Transverse colon (tissue), 4 donors: ENCODE data around the gene MTMR3. TPM values are rescaled to one million over a fixed set of nuclear protein-coding genes. Genes with fewer than 3 reads are reported as not detected.

Experiments used
- DNase-seq: peaks from one replicate; pipeline ENCODE4 v3.0.0-alpha.2; 2019
- H3K27ac ChIP-seq, 4 donors: fragments of 200-600 bp; sonication (generic); 2 replicates each; pipeline ENCODE4 v1.5.1; 2016 to 2018; ENCODE audit warnings: inconsistent platforms in 4 of 4
- H3K27me3 ChIP-seq: fragments of 200-600 bp; sonication (generic); 2 replicates; pipeline ENCODE4 v1.5.1; 2017; ENCODE audit warnings: inconsistent platforms
- H3K36me3 ChIP-seq, 4 donors: fragments of 200-600 bp; sonication (generic); 2 replicates each; pipeline ENCODE4 v1.5.1; 2017 to 2019; ENCODE audit warnings: inconsistent platforms in 4 of 4
- H3K4me1 ChIP-seq, 4 donors: fragments of 200-600 bp; sonication (generic); 2 replicates each; pipeline ENCODE4 v1.5.1; 2017 to 2020; ENCODE audit warnings: inconsistent platforms in 4 of 4
- H3K4me3 ChIP-seq, 4 donors: fragments of 200-600 bp; sonication (generic); 1 replicate in 1 of 4; 2 replicates in 3 of 4; pipeline versions ENCODE4 v1.5.1 to v1.6.1; 2017 to 2019; ENCODE audit warnings: inconsistent platforms in 4 of 4
- H3K9me3 ChIP-seq, 2 donors: fragments of 200-600 bp; sonication (generic); 2 replicates each; pipeline ENCODE4 v1.5.1; 2017 to 2019; ENCODE audit warnings: inconsistent platforms in 2 of 2
- CTCF ChIP-seq, 5 experiments: fragments of 200-600 bp in 3 of 5; fragments of 450-650 bp in 2 of 5; sonication (generic) in 3 of 5; IDR thresholded peaks; 1 replicate in 2 of 5; 2 replicates in 3 of 5; pipeline ENCODE4 v1.5.1; 2016 to 2017; ENCODE audit warnings: antibody characterized with exemption in 5 of 5, inconsistent platforms in 3 of 5, mild to moderate bottlenecking in 2 of 5, moderate library complexity in 1 of 5
- EP300 ChIP-seq: sonication (generic); formaldehyde crosslinking; IDR thresholded peaks from one replicate; pipeline ENCODE4 v1.6.1; 2017; ENCODE audit warnings: antibody characterized with exemption, low read depth
- POLR2A ChIP-seq: fragments of 450-650 bp; IDR thresholded peaks from one replicate; pipeline ENCODE4 v1.6.1; 2016; ENCODE audit warnings: antibody characterized with exemption, mild to moderate bottlenecking, moderate library complexity
- POLR2AphosphoS5 ChIP-seq, 3 donors: sonication (generic); formaldehyde crosslinking; IDR thresholded peaks; one replicate each; pipeline ENCODE4 v1.6.1; 2016; ENCODE audit warnings: antibody characterized with exemption in 3 of 3
- WGBS, 2 donors: methylation state at CpG; one replicate each; pipeline ENCODE4 v1.1.5; 2018; ENCODE audit warnings: low coverage in 1 of 2; 5-methylcytosine and 5-hydroxymethylcytosine counted together
- in situ Hi-C, 4 donors: fragments of 200-750 bp; cut with MboI; loops; one replicate each; pipeline versions ENCODE4 v1.15.0 to v1.15.1; 2017; ENCODE audit warnings: low sequenced_read_pairs in 3 of 4, low pct_ligation_motif_present in 1 of 4, low pct_unique_long_range_greater_than_20kb in 1 of 4
- intact Hi-C: fragments of 100-400 bp; cut with DNase I; formaldehyde crosslinking; loops from one replicate; pipeline ENCODE4 v1.15.1; 2023; ENCODE audit warnings: low total_unique reads
- total RNA-seq, 4 donors: library from RNA; depleted of rRNA; stranded (reverse); fragments of >200 nt; gene quantifications; one replicate each; pipeline ENCODE4 v1.1.0, GENCODE V29; 2016

Gene MTMR3
- total RNA-seq, 4 donors from 2014 or later, result 52.5 to 92.7 (median 70.2) TPM

DNA sequence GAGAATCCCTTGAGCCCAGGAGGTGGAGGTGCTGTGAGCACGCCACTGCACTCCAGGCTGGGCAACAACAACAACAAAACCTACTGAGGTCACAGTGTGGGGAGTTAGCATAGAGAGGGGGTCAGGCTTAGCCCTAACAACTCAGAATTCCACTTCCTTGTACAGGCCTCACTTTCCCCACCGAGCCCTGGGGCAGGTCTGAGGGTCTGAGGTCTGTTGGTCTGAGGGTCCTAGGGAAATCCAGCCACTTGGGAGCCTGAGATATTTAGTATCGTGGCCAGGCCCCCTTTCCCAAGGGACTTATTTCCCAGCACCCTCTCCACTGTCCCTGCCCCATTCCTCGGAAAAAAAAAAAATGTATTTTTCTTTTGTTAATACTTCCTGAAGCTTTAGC, 162.5 kb downstream of the MTMR3 start:
- WGBS, 2 donors, result 80 to 100% methylated on average over 1 to 4 of the region's 4 CpGs
- no peak overlapping the region for H3K4me3 ChIP-seq
- no peak for DNase-seq
- peak overlapping the region in 1 of 4 donors; percentile 64 for H3K27ac ChIP-seq
- in situ Hi-C loops (no loop called here), intact Hi-C loops (no loop called here)
- H3K36me3 ChIP-seq, result no peaks in the 10 kb centered on the region
- H3K9me3 ChIP-seq, result no peaks in the 10 kb centered on the region
- peaks cover 0 to 30% (median 12%) of the 10 kb centered on the region in 4 donors for H3K4me1 ChIP-seq
- no peaks in the 10 kb centered on the region for H3K27me3 ChIP-seq
- TF ChIP-seq EP300 (no peak), POLR2A (no peak), CTCF (IDR thresholded peaks at IDR 0.05) (no peak), POLR2AphosphoS5 (IDR thresholded peaks at IDR 0.05) (no peak)

GRCh38 chr22:30045901-30046715, 163.1 kb downstream of the MTMR3 start:
- WGBS, 2 donors, result 98 to 100% methylated on average over 1 to 21 of the region's 21 CpGs
- no peak overlapping the region for H3K4me3 ChIP-seq
- no peak for DNase-seq

GRCh38 chr22:30046716-30047363, 163.9 kb downstream of the MTMR3 start:
- intact Hi-C loops, result no loop called here
- Histone ChIP-seq H3K27me3 (no peaks in the 10 kb centered on the region), H3K27ac (no peak overlapping the region), H3K4me3 (no peak overlapping the region), H3K9me3 (no peaks in the 10 kb centered on the region), H3K4me1 (peaks cover 0 to 30% (median 12%) of the 10 kb centered on the region in 4 donors), H3K36me3 (no peaks in the 10 kb centered on the region)
- whole genome bisulfite sequencing, 2 donors, result 72 to 97% methylated on average over 2 to 14 of the region's 15 CpGs
- no peak for DNase-seq
- no peak for TF ChIP-seq POLR2A
- TF ChIP-seq CTCF (IDR thresholded peaks at IDR 0.05), result no peak
- no peak for TF ChIP-seq POLR2AphosphoS5 (IDR thresholded peaks at IDR 0.05)
- TF ChIP-seq EP300, result no peak
- in situ Hi-C loops, result no loop called here

More at GRCh38 chr22:30045901-30046715, 163.1 kb downstream of the MTMR3 start:
- in situ Hi-C loops, result no loop called here
- no peaks in the 10 kb centered on the region for H3K36me3 ChIP-seq
- H3K27me3 ChIP-seq, result no peaks in the 10 kb centered on the region
- intact Hi-C loops, result no loop called here
- no peak overlapping the region for H3K27ac ChIP-seq
- TF ChIP-seq EP300 (no peak), CTCF (IDR thresholded peaks at IDR 0.05) (no peak), POLR2A (no peak), POLR2AphosphoS5 (IDR thresholded peaks at IDR 0.05) (no peak)
- H3K4me1 ChIP-seq, result peaks cover 0 to 30% (median 12%) of the 10 kb centered on the region in 4 donors
- no peaks in the 10 kb centered on the region for H3K9me3 ChIP-seq

GRCh38 chr22:30047364-30047738, 164.4 kb downstream of the MTMR3 start:
- no peaks in the 10 kb centered on the region for H3K9me3 ChIP-seq
- H3K36me3 ChIP-seq, result no peaks in the 10 kb centered on the region
- intact Hi-C loops (no loop called here), in situ Hi-C loops (no loop called here)
- H3K4me3 ChIP-seq, result no peak overlapping the region
- H3K27me3 ChIP-seq, result no peaks in the 10 kb centered on the region
- no peak for TF ChIP-seq POLR2AphosphoS5 (IDR thresholded peaks at IDR 0.05)
- WGBS, 2 donors, result 50% methylated on average over 3 of the region's 3 CpGs
- no peak for DNase-seq
- peaks cover 0 to 30% (median 12%) of the 10 kb centered on the region in 4 donors for H3K4me1 ChIP-seq
- no peak overlapping the region for H3K27ac ChIP-seq
